GM06990 (cell line): Measurements from ENCODE around the gene NADK.

Experiments
- DNase-seq: peaks from one replicate; pipeline ENCODE4 v3.0.0-alpha.2; 2011; ENCODE audit not compliant: insufficient read length; ENCODE audit errors: extremely low read depth
- H3K27me3 ChIP-seq: replicated peaks from 2 replicates; pipeline ENCODE4 v1.6.0; 2011; ENCODE audit warnings: low read length; ENCODE audit not compliant: control insufficient read depth, insufficient read depth
- H3K36me3 ChIP-seq: 2 replicates; pipeline ENCODE4 v1.5.1; 2011; ENCODE audit warnings: low read length; ENCODE audit not compliant: control insufficient read depth, insufficient read depth
- H3K4me3 ChIP-seq: replicated peaks from 2 replicates; pipeline ENCODE4 v1.5.1; 2011; ENCODE audit warnings: low read depth, mild to moderate bottlenecking, control low read depth, low read length
- CTCF ChIP-seq: IDR thresholded peaks from 2 replicates; pipeline ENCODE4 v1.5.1; 2011; ENCODE audit warnings: low read length, control low read depth, mild to moderate bottlenecking, inconsistent platforms; ENCODE audit not compliant: insufficient read depth, poor library complexity, severe bottlenecking

Gene NADK

DNA sequence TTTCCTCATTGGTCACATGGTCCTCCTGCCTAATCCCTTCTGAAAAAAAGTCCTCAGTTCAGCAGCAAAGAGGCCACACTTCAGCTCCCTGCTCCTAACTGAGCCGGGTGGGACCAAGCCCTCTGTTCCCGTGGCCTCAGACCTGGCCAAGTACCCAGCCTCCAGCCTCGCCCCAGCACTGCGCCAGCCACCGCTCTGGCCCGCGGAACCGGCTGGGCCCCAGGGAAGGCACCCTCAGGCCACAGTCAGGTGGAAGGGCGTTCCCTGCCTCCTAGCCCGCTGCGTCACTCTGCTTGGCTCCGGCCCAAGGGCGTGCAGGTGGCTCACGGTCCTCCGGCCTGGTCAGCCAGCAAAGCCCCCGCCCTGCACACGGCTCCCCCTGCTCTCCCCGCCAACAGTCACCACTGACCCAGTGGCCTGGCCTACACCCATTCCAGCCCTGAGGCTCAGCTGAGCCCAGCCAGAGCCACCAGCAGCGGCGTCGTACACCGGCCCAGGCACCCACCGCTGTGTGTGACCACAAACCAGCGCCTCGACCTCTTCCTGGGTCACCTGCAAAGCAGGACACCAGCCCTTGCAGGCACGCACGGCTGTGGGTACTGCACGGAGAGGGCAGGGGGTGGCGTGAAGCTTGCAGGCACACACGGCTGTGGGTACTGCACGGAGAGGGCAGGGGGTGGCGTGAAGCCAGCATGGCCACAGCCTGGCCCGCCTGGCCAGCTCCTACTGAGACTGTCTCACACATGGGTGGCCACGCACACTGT is 19.4 kb downstream of the NADK start:
- Histone ChIP-seq H3K27me3 (no peaks in the 10 kb centered on the region), H3K4me3 (no peak overlapping the region), H3K36me3 (peaks cover 55% of the 10 kb centered on the region)
- DNase-seq: no peak
- no peak for TF ChIP-seq CTCF

- DNase-seq: no peak
- no peak for TF ChIP-seq CTCF
- no peaks in the 10 kb centered on the region for H3K27me3 ChIP-seq
- no peak overlapping the region for H3K4me3 ChIP-seq
- H3K36me3 ChIP-seq: peaks cover 59% of the 10 kb centered on the region
Measured at GRCh38 chr1:1758059-1758621, 20.1 kb downstream of the NADK start.

GRCh38 chr1:1757422-1758058 is 20.7 kb downstream of the NADK start:
- no peak overlapping the region for H3K4me3 ChIP-seq
- no peak for DNase-seq
- H3K36me3 ChIP-seq: peaks cover 61% of the 10 kb centered on the region
- no peaks in the 10 kb centered on the region for H3K27me3 ChIP-seq
- no peak for TF ChIP-seq CTCF

- peaks cover 57% of the 10 kb centered on the region for H3K36me3 ChIP-seq
- no peak overlapping the region for H3K4me3 ChIP-seq
- DNase-seq: no peak
- no peak for TF ChIP-seq CTCF
- no peaks in the 10 kb centered on the region for H3K27me3 ChIP-seq
Measured at GRCh38 chr1:1756661-1757421, 21.4 kb downstream of the NADK start.

DNA sequence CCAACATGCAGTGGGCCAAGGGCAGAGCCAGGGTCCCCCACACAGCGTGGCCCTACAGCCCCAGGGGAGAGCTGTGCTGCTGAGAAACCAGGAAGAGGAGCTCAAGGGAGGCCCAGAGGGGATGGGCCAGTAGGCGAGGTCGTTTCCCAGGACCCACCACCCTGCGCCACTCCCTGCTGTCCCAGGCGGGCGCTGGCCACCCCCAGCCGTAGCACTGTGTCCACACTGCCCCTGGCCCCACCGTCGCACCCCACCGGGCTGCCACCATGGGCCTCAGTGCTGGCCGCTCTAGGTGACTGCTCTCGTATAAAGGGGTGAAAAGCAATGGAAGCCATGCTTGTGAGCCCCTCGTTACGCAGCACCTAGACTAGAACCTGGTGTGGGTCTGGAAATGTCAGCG is 22.4 kb downstream of the NADK start:
- no peak for DNase-seq
- Histone ChIP-seq H3K36me3 (peaks cover 51% of the 10 kb centered on the region), H3K27me3 (no peaks in the 10 kb centered on the region), H3K4me3 (no peak overlapping the region)
- TF ChIP-seq CTCF: no peak
